HL-60 (cell line): ENCODE results near the gene PRKCD.

Source experiments
- DNase-seq, 2 experiments: peaks; one replicate each; pipeline ENCODE4 v3.0.0-alpha.2; 2010 to 2020; ENCODE audit warnings: low read depth in 1 of 2, low spot score in 1 of 2
- H3K27ac ChIP-seq: fragments of 250-450 bp; sonication (Bioruptor Pico); replicated peaks from 2 replicates; pipeline ENCODE4 v1.5.1; 2020; ENCODE audit warnings: mild to moderate bottlenecking, moderate library complexity
- H3K27me3 ChIP-seq: fragments of 250-450 bp; sonication (Bioruptor Pico); 2 replicates; pipeline ENCODE4 v1.5.1; 2021; ENCODE audit warnings: mild to moderate bottlenecking, moderate library complexity; ENCODE audit not compliant: insufficient read depth, poor library complexity, severe bottlenecking
- H3K4me3 ChIP-seq: replicated peaks from 2 replicates; pipeline ENCODE4 v1.5.1; 2011; ENCODE audit warnings: mild to moderate bottlenecking, control low read depth, low read length; ENCODE audit not compliant: insufficient read depth
- CTCF ChIP-seq: IDR thresholded peaks from one replicate; pipeline ENCODE4 v1.5.1; 2011; ENCODE audit warnings: low read length, control low read depth, inconsistent platforms; ENCODE audit not compliant: insufficient read depth
- GABPA ChIP-seq: IDR thresholded peaks from 2 replicates; pipeline ENCODE4 v1.6.1; 2012; ENCODE audit warnings: low read depth
- POLR2AphosphoS5 ChIP-seq: IDR thresholded peaks from 2 replicates; pipeline ENCODE4 v1.6.1; 2012; ENCODE audit warnings: low read depth
- REST ChIP-seq: IDR thresholded peaks from 2 replicates; pipeline ENCODE4 v1.6.1; 2012; ENCODE audit warnings: low read depth; ENCODE audit not compliant: insufficient replicate concordance
- SPI1 ChIP-seq: IDR thresholded peaks from 2 replicates; pipeline ENCODE4 v1.6.1; 2012; ENCODE audit warnings: low read depth, mild to moderate bottlenecking, borderline replicate concordance

PRKCD gene

DNA sequence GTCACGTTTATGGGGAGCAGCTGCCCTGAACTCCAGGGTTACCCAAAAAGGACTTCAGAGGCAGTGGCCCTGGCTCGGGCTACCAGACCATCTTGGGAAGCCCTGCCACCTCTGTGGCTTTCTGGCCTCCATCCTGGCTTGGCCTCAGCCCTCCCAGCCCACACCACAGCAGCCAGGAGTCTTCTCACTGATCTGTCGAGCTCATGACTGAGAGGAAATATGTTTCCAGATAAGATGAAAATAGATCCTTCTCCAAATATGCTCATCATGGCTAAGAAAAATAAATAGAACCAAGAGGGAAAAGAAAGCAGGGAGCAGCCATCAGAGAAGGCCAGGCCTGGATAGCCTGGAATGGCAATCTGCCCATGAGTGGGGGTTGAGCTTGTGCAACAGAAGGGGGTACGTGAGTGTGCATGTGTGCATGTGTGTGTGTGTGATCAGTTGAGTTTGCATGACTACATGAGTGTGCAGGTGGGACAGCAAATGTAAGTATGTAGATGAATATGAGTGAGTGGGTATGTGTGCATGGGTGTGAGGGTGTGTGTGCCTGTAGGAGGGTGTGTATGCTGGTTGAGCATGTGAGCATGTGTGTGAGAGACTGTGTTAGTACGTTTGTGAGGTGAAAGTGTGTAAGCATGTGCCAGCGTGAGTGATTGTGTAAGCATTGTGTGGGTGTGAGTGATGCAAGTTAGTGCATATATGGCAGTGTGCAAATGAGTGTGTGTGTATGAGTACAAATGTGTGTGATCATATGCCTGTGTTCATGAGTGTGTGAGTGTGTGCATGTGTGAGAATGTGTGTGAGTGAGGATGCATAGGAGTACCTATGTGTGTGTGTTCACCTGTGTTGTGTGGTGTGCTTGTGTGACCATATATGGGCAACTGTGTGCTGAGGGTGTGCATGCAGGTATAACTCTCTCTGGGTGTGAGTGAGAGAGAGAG is 20.8 kb upstream of the PRKCD start:
- DNase-seq: no peak
- TF ChIP-seq POLR2AphosphoS5: no peak
- no peak for TF ChIP-seq REST
- no peak for TF ChIP-seq SPI1
- TF ChIP-seq GABPA: no peak
- TF ChIP-seq CTCF: no peak
- H3K27ac ChIP-seq: peak overlapping the region; percentile 86
- H3K27me3 ChIP-seq: no peaks in the 10 kb centered on the region
- H3K4me3 ChIP-seq: no peak overlapping the region

DNA sequence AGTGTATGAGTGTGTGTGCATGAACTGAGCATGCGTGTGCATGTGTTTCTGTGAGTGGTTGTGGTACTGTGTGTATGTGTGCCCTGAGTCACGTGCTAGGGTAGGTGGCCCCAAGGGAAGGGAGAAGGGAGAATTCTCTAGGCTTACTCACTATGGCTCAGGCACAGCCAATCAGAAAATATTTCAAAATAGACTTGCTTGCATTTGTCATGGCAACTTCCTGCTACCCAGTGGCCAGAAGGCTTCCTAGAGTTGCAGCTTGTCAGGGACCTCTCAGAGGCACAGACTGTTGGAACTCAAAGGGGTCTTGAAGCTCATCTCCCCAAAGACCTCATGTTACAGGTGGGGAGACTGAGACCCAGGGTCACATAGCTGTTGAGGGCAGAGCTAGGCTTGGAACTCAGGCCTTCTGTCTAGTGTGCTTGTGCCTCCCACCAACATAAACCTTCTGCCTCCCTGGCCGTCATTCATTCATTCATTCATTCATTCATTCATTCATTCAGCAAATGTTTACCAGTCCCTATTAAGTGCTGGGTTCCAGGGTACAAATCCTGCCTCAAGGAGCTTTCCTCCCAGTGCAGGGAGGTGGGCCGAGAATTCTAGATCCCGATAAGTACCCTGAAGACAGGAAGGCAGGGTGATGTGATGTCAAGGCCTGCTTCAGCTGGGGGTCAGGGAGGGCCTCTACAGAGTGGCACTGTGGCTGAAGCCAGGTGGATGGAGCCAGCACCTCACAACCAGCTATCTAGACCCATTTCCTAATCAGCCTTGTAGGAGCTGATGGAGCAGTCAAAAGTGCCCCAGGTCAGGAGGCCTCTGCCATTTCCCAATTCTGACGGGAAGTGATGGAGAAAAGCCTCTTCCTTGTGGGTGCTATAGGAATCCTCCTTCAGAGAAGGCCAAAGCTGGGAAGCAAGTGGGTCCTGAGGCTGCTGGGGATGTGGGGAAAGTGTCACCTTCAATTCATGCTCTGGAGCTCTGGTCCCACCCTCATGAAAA is 19.9 kb upstream of the PRKCD start:
- DNase-seq: peak; percentile 95 to 97
- H3K27ac ChIP-seq: peak overlapping the region; percentile 86

GRCh38 chr3:53142986-53143385 is 18.0 kb upstream of the PRKCD start:
- peak in 1 of 2 experiments; percentile 95 for DNase-seq
- Histone ChIP-seq H3K27me3 (no peaks in the 10 kb centered on the region), H3K4me3 (no peak overlapping the region), H3K27ac (peak overlapping the region; percentile 86)
- no peak for TF ChIP-seq GABPA
- TF ChIP-seq REST: no peak
- TF ChIP-seq POLR2AphosphoS5: peak; percentile 87
- TF ChIP-seq SPI1: peak; percentile 71; the same call in 1 of the 2 replicates
- TF ChIP-seq CTCF: no peak

More for the DNA sequence above, 19.9 kb upstream of the PRKCD start:
- H3K27me3 ChIP-seq: no peaks in the 10 kb centered on the region
- TF ChIP-seq GABPA (no peak), POLR2AphosphoS5 (0 out of 2 replicates have a peak, but pooled peaks have one; percentile 8)
- no peak overlapping the region for H3K4me3 ChIP-seq

DNA sequence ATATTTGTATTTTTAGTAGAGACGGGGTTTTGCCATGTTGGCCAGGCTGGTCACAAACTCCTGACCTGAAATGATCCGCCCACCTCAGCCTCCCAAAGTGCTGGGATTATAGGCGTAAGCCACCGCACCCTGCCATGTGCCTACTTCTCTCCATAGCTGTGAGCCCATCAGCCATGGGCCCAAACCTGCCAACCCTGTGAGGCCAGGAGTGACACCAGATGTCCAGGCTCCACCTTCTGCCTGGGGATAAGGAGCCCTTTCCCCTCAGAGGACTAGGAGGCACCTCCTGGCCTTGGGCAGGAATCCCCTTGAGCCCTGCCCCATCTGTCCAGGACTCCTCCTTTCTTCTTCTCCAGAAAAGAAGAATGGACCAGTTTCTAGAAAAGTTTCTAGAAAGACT is 16.6 kb upstream of the PRKCD start:
- Histone ChIP-seq H3K4me3 (no peak overlapping the region), H3K27me3 (no peaks in the 10 kb centered on the region), H3K27ac (peak overlapping the region; percentile 33)
- DNase-seq: no peak
- TF ChIP-seq GABPA (no peak), SPI1 (no peak), CTCF (no peak), REST (no peak), POLR2AphosphoS5 (no peak)
